HS-5 (cell line): ENCODE data around the gene PTK6.
"Not testable (repeated sequence)": the region's sequence is repeated elsewhere in the genome, so short reads cannot be mapped to it uniquely, and the experiment has no call there.

Experiments
- DNase-seq: peaks from one replicate; pipeline ENCODE4 v3.0.0-alpha.2; 2012; ENCODE audit warnings: low read depth

Gene PTK6

GRCh38 chr20:63568986-63569949, 32.1 kb upstream of the PTK6 start:
- DNase-seq, result no peak

DNA sequence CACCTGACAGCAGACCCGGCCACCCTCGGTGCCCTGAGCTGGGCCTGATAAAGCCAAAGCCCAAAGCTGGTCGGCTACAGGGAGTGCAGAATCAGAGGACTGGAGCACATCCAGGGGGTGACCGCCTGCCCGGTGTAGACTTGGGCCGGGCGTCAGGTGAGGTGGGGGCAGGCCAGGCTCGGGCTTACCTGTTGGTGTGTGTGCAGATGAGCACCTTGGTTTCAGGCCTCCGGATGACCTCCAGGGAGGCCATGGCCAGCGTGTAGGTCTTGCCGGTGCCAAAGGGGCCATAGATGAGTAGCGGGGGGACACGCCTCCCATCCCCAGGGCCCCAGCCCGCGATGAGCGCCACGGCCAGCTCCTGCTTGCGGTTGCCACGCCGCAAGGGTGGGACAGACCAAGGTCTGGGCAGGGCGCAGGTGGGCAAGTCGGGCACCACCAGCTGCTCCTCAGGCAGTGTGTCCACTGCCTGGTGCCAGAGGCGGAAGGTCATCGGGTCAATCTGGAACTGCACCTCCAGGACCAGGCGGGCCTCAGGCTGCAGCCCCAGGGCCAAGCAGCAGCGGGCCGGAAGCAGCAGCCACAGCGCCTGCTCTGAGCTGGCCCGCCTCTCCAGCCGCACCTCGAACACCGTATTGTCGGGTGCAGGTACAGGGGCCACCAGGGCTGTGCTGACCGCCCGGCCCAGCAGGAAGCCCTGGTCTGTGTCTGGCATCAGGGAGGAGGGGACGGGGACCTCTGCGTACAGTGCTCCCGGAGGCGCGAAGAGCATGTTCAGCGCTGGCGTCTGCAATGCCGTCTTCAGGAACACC, 31.2 kb upstream of the PTK6 start:
- DNase-seq, result no peak

GRCh38 chr20:63567386-63568169, 30.4 kb upstream of the PTK6 start:
- DNase-seq, result no peak

- no peak for DNase-seq
Measured at GRCh38 chr20:63567136-63567385, 29.9 kb upstream of the PTK6 start.

- no peak for DNase-seq
Measured at GRCh38 chr20:63566395-63567135, 29.4 kb upstream of the PTK6 start.

DNA sequence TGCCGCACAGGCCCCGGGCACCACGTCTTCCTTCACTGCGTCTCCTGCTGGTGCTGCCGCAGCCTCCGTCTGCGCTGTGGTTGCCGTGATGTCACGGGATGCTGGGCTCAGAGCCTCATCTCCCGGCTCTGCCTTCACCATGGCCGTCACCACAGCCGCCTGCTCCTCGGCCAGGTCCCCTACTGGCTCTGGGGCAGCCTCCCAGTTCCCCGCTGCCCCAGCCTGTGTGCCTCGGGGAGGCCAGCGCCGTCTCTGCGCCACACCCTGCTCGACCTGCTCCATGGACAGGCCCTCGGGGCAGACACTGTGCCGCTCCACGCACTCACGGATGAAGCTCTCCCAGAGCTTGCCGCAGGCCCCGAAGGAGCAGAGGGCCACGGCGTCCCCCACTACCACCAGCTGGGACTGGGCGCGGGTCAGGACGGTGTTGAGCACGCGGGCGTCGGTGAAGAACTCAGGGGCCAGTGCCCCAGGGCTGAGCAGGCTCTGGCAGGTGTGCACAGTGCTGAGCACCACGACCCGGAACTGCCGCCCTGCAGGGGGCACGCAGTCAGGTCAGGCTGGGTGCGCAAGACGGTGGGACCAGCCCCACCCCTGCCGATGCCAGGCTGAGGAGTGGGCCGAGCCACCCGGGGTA, 28.6 kb upstream of the PTK6 start:
- DNase-seq, result no peak

DNA sequence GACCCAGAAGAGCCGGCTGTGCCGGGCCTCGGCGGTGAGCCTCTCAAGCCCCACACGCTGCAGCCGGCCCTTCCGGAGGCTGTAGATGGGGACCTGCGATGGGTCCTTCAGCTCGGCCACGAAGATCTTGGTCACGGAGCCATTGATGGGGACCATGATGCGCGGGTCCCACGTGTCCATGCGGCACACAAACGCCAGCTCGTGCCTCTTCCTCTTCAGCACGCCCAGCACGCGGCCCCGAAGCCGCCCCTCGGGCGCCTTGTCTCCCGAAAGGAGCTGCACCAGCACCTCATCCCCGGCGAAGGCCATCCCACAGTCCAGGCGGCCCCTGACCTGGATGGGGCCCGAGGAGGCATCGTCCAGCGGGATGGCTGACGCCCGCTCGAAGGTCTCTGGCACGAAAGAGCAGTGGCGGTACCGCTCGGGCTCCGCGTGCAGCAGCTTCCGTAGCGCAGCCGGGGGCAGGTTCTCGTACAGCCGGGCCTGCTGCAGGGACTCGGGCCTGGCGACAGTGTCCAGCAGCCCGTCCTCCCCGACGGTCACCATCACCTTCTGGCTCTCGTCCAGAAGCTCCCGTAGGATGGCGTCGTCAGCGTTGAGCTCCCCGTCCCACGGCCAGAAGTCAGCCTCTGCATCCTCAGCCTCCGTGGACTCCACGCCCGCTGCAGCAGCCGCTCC, 28.0 kb upstream of the PTK6 start:
- DNase-seq, result no peak

GRCh38 chr20:63564036-63564810, 27.0 kb upstream of the PTK6 start:
- no peak for DNase-seq

DNA sequence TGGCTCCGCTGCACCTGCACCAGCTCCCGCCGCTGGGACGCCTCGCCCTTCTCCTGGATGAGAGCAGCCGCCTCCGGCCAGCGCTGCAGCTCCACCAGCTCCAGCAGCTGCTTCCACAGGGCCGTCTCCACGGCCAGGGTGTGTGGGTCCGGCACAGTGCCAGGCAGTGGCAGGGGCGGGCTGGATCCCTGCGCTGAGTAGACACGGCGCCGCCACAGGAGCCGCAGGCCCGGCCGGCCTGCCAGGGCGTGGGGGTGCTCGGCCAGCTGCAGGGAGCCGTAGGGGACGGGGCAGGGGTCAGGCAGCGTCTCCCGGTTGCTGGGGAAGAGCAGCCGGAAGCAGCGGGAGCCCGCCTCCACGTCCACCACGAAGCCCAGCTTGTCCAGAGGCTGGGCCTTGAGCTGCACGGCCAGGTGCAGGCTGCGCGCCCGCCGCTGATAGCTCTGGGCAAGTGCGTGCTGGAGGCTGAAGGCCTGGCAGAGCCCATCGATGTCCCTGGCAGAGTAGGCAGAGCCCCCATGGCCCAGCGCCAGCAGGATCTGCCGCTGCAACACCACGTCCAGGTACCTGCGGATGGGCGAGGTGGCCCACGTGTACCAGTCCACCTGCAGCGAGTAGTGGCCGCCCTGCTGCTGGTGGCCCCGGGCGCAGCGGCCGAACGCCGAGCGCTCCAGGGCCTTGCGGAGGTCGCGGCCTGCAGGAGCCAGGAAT, 26.2 kb upstream of the PTK6 start:
- DNase-seq, result no peak

DNA sequence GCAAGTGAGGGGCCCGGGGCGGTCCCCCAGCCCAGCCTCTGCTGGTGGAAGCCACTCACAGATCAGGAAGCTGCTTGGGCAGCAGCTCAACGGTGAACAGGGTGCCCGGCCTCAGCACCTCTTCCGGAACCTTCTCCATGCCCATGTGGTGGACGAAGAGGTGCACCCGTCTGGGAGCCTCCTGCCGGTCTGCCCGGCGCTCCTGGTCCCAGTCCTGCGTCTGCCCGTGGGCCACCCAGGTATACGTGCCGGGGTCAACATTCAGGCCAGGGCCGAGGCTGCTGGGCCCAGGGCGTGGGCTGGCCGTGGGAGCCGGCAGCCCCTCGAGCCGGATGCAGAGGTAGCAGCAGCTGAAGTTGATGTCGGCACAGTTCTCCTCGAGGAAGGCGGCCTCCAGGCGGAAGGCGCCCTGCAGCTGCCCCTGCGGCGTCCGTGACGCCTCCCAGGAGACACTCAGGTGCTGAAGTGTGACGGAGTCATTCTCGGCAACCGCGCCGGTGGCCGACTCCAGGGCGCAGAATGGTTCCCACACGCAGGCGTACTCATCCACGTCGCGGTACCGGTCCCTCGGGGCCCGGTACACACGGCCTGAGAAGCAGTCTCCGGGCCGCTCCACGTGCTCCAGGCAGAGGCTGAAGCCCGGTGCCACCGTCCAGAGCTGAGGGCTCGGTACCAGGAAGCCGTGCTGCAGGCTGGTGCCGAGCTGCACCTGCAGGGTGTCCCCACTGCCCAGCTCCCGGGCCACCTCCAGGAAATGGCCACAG, 25.5 kb upstream of the PTK6 start:
- DNase-seq, result no peak

DNA sequence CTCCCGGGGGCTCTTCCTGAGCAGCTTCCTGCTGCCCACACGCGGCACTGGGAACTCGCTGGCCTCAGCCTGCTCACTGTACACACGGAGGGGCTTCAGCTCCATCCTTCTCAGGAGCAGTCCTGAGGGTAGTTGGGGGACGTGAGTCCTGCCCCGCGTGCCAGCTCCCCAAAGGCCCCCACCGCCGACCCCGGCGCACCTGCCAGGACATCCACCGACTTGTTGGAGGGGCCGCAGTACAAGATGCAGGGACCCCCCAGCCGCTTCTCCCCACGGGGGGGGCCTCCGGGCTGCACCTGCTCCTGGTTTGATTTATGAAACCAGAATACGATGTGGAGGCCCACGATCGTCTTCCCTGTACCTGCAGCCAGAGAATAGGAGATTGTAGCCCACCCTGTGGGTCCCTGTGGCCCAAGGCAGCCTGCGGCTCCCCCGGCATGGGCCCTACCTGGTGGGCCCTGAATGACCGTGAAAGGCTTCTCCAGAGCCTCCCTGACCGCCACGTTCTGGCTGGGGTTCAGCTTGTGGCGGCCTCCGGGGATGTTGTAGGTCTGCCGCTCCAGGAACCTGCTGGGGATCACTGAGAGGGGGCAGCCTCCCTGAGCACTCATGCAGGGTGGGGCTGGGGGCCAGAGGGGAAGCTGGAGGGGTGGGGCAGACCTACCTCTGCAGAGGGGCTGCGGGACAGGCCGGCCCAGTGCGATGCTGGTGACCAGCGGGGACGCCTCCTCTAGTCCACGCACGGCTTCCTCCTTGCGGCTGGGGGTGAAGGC, 24.6 kb upstream of the PTK6 start:
- DNase-seq, result no peak

DNA sequence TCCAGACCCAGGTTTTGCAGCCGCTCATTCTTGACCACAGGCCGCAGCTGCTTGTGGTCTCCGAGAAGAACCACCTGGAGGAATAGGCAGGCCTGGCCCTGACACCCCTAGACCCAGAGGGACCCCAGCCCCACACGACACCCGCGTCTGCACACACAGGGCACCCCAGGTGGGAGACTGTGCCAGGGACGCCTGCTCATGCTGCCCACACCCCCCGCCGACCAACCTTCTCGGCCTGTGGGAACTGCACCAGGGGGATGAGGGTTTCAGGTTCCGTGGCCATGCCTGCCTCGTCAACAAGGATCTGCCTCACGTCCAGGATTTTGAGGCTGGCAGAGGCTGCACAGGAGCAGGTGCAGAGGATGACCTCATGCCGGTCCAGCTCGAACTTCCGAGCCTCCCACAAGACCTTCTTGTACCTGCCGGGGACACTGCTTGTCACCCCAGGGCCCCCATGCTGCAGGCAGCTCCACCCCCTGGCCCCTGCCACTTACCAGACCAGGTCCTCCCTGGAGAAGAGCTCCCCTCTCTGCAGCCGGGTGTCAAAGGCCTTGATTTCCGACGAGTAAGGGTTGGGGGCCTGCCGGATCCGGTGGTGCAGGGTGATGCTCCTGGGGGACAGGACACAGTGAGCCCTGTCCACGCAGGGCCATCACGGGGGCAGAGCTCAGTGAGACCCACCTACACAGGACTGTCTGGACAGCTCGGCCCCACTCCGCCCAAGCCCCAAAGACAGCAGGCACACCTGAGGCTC, 23.9 kb upstream of the PTK6 start:
- DNase-seq, result no peak

- no peak for DNase-seq
Measured at GRCh38 chr20:63560333-63560805, 23.2 kb upstream of the PTK6 start.

GRCh38 chr20:63559485-63560332, 22.5 kb upstream of the PTK6 start:
- not testable (repeated sequence) for DNase-seq

DNA sequence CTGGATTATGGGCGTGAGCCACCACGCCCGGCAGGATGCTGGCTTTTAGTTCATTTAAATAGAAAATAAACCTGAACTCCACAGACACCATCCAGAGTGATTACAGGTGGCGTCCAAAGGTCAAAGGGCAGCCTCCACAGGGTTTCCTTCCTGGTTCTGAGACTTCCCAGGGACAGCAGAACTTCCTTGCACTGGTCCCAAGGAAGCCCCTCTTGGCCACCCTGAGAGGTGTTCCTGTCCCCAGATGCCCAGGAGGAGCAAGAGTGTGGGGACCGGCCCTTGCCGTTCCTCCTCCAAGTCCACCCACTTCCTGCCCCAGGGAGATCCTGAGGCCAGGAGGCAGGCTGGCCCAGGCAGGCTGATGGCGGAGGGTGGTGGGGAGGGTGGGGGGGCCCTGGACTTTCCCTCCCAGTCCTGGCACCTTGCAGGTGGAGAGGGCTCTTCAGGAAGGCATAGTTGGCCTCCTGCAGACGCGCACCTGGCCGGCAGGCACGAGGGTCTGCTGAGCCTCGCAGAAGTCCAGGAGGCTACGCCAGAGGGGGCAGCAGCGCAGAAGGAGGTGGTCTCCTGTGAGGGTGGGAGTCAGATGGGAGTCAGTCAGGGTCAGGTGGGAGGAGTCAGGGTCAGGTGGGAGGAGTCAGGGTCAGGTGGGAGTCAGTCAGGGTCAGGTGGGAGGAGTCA, 21.8 kb upstream of the PTK6 start:
- no peak for DNase-seq
